Muscle layer of duodenum (tissue), 2 donors: ENCODE measurements around the gene XAB2.

ENCODE experiments used
- H3K27ac ChIP-seq: one replicate; pipeline ENCODE4 v1.7.0; 2013; ENCODE audit warnings: mild to moderate bottlenecking, low read length
- H3K27me3 ChIP-seq: one replicate; pipeline ENCODE4 v1.7.0; 2013; ENCODE audit warnings: low read depth, mild to moderate bottlenecking, control low read depth, low read length
- H3K36me3 ChIP-seq, 2 donors: one replicate each; pipeline ENCODE4 v1.7.0; 2013; ENCODE audit warnings: low read length in 2 of 2, control low read depth in 1 of 2, mild to moderate bottlenecking in 1 of 2; ENCODE audit not compliant: insufficient read depth in 2 of 2, control insufficient read depth in 1 of 2
- H3K4me1 ChIP-seq, 2 donors: one replicate each; pipeline ENCODE4 v1.7.0; 2013; ENCODE audit warnings: low read length in 2 of 2, mild to moderate bottlenecking in 2 of 2, control low read depth in 1 of 2, moderate library complexity in 1 of 2; ENCODE audit not compliant: insufficient read depth in 2 of 2, control insufficient read depth in 1 of 2
- H3K4me3 ChIP-seq, 2 donors: one replicate each; pipeline ENCODE4 v1.7.0; 2013; ENCODE audit warnings: low read length in 2 of 2, low read depth in 1 of 2, mild to moderate bottlenecking in 1 of 2
- H3K9me3 ChIP-seq, 2 donors: one replicate each; pipeline ENCODE4 v1.7.0; 2013; ENCODE audit warnings: low read length in 2 of 2, control low read depth in 1 of 2, mild to moderate bottlenecking in 1 of 2; ENCODE audit not compliant: control insufficient read depth in 1 of 2
- donor health status: healthy.

The XAB2 gene

GRCh38 chr19:7639863-7640348 lies 10.6 kb upstream of the XAB2 start:
- H3K27ac ChIP-seq = no peak overlapping the region
- no peaks in the 10 kb centered on the region for H3K36me3 ChIP-seq
- H3K27me3 ChIP-seq = peaks cover 4% of the 10 kb centered on the region
- peaks cover 0 to 4% of the 10 kb centered on the region in 2 donors for H3K4me1 ChIP-seq
- no peaks in the 10 kb centered on the region for H3K9me3 ChIP-seq
- no peak overlapping the region for H3K4me3 ChIP-seq

GRCh38 chr19:7638802-7639465 lies 9.6 kb upstream of the XAB2 start:
- Histone ChIP-seq H3K27me3 (peaks cover 4% of the 10 kb centered on the region), H3K9me3 (no peaks in the 10 kb centered on the region)

GRCh38 chr19:7637374-7638256 lies 8.3 kb upstream of the XAB2 start:
- peak overlapping the region; percentile 39 to 50 for H3K4me3 ChIP-seq
- H3K27ac ChIP-seq = peak overlapping the region; percentile 45
- H3K36me3 ChIP-seq = peaks cover 0 to 3% of the 10 kb centered on the region in 2 donors
- H3K27me3 ChIP-seq = no peaks in the 10 kb centered on the region
- peaks cover 0 to 4% of the 10 kb centered on the region in 2 donors for H3K4me1 ChIP-seq
- H3K9me3 ChIP-seq = no peaks in the 10 kb centered on the region

More at GRCh38 chr19:7638802-7639465, 9.6 kb upstream of the XAB2 start:
- Histone ChIP-seq H3K36me3 (no peaks in the 10 kb centered on the region), H3K4me1 (peaks cover 0 to 4% of the 10 kb centered on the region in 2 donors), H3K4me3 (no peak overlapping the region), H3K27ac (no peak overlapping the region)

GRCh38 chr19:7636691-7637373 lies 7.5 kb upstream of the XAB2 start, which contains the start of gene STXBP2:
Gene STXBP2 (plus strand): TSS chr19:7637110. CDS start chr19:7637150, 40 bp downstream.
- peaks cover 0 to 10% of the 10 kb centered on the region in 2 donors for H3K36me3 ChIP-seq
- no peaks in the 10 kb centered on the region for H3K27me3 ChIP-seq
- peak within 1 kb of the TSS; percentile 45 for H3K27ac ChIP-seq
- H3K4me1 ChIP-seq = peaks cover 0 to 4% of the 10 kb centered on the region in 2 donors
- H3K9me3 ChIP-seq = no peaks in the 10 kb centered on the region
- H3K4me3 ChIP-seq = peak within 1 kb of the TSS; percentile 39 to 50

DNA sequence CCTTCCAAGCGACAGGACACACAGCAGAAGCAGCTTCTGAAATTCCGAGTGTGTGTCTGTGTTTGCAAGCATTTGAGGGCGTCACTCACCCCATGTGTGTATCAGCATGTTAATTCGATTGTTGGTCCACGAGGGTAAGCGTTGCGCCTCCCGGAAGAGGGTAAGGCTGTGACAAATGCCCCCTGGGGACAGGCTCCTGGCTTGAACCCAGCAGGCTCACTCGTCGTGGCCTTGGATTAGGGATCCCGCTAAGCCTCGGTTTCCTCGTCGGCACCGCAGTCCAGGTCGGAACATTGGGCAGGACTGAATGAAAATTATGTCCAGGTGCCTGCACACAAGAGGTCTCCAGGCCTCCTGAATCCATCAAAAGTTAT lies 7.0 kb upstream of the XAB2 start:
- no peak overlapping the region for H3K27ac ChIP-seq
- peaks cover 0 to 4% of the 10 kb centered on the region in 2 donors for H3K4me1 ChIP-seq
- peaks cover 0 to 13% of the 10 kb centered on the region in 2 donors for H3K36me3 ChIP-seq
- no peak overlapping the region for H3K4me3 ChIP-seq
- H3K27me3 ChIP-seq = no peaks in the 10 kb centered on the region
- no peaks in the 10 kb centered on the region for H3K9me3 ChIP-seq

DNA sequence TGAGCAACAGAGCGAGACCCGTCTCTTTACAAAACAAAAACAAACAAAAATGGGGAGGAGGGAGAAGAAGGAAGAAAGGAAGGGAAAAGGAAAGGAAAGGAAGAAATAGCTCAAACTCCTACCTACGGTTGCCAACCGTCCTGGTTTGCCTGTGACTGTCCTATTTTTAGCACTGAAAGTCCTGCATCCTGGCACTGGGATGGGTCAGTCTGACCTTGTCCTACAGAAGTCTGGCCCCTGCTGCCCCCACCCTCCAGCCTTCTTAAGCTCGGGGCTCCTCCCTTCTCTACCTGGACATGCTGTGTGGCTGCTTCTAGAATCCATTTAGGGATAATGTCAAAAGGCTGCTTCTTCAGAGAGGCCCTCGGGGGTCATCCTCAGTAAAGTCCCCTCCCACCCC lies 6.3 kb upstream of the XAB2 start:
- H3K4me1 ChIP-seq = peaks cover 0 to 9% of the 10 kb centered on the region in 2 donors
- no peaks in the 10 kb centered on the region for H3K9me3 ChIP-seq
- H3K36me3 ChIP-seq = peaks cover 0 to 13% of the 10 kb centered on the region in 2 donors
- H3K27me3 ChIP-seq = no peaks in the 10 kb centered on the region
- H3K4me3 ChIP-seq = no peak overlapping the region
- no peak overlapping the region for H3K27ac ChIP-seq

- Histone ChIP-seq H3K9me3 (no peaks in the 10 kb centered on the region), H3K4me3 (no peak within 1 kb of the TSS), H3K36me3 (peaks cover 0 to 13% of the 10 kb centered on the region in 2 donors), H3K4me1 (peaks cover 8 to 18% of the 10 kb centered on the region in 2 donors), H3K27me3 (no peaks in the 10 kb centered on the region), H3K27ac (no peak within 1 kb of the TSS)
These were observed 4.4 kb upstream of the XAB2 start, which contains the start of gene PCP2 for GRCh38 chr19:7633698-7634097. Gene PCP2 (minus strand): TSS chr19:7633719. CDS start chr19:7633457, 262 bp downstream.

- Histone ChIP-seq H3K36me3 (peaks cover 0 to 13% of the 10 kb centered on the region in 2 donors), H3K4me3 (no peak overlapping the region), H3K4me1 (peaks cover 15 to 29% of the 10 kb centered on the region in 2 donors), H3K27me3 (no peaks in the 10 kb centered on the region), H3K27ac (no peak overlapping the region), H3K9me3 (no peaks in the 10 kb centered on the region)
These were observed 3.2 kb upstream of the XAB2 start for GRCh38 chr19:7632340-7633203.

- no peak overlapping the region for H3K27ac ChIP-seq
- no peak overlapping the region for H3K4me3 ChIP-seq
- peaks cover 6 to 13% of the 10 kb centered on the region in 2 donors for H3K36me3 ChIP-seq
- no peaks in the 10 kb centered on the region for H3K27me3 ChIP-seq
- H3K4me1 ChIP-seq = peaks cover 15 to 31% of the 10 kb centered on the region in 2 donors
- no peaks in the 10 kb centered on the region for H3K9me3 ChIP-seq
These were observed 2.2 kb upstream of the XAB2 start for GRCh38 chr19:7631577-7631976.

- no peaks in the 10 kb centered on the region for H3K27me3 ChIP-seq
- H3K27ac ChIP-seq = peak overlapping the region; percentile 93
- peaks cover 12 to 36% of the 10 kb centered on the region in 2 donors for H3K36me3 ChIP-seq
- H3K4me1 ChIP-seq = peaks cover 15 to 31% of the 10 kb centered on the region in 2 donors
- peak overlapping the region; percentile 95 to 100 for H3K4me3 ChIP-seq
- no peaks in the 10 kb centered on the region for H3K9me3 ChIP-seq
These were observed 595 bp downstream of the XAB2 start for GRCh38 chr19:7628589-7629311.
